K562 (cell line): ENCODE results near the gene LRRC31. TPM values are rescaled to one million over a fixed set of nuclear protein-coding genes. Genes with fewer than 3 reads are reported as not detected.

Experiments used
- ATAC-seq: fragments of 200-7000 bp; cut with Tn5 transposase; 3 replicates; pipeline ENCODE4 v1.9.1; 2020; ENCODE audit warnings: moderate library complexity
- BruUV-seq: library from RNA; stranded (reverse); fragments of 400-500 nt; replicated peaks from 2 replicates; lab custom pipeline; 2021; lab: Mats Ljungman, UMichigan
- CTCF ChIA-PET: fragments of 300-600 bp; formaldehyde crosslinking; extraction: SDS; loops from one replicate; lab custom pipeline; 2021; ENCODE audit warnings: low intra/inter-chr PET ratio; lab: Yijun Ruan, JAX
- POLR2A ChIA-PET: fragments of 300-600, 350-650 bp; sonication (Branson Sonifier 250); formaldehyde crosslinking; extraction: SDS; loops from one replicate; lab custom pipeline; 2021; ENCODE audit warnings: antibody characterized with exemption, inconsistent platforms; lab: Yijun Ruan, JAX
- DNase-seq, 4 experiments: peaks; one replicate each; pipeline versions ENCODE4 v3.0.0 to v3.0.0-alpha.2; 2011 to 2018; ENCODE audit warnings: low spot score in 3 of 4, mixed read lengths in 3 of 4; ENCODE audit errors: extremely low read depth in 1 of 4
- FAIRE-seq: peaks from 2 replicates; lab custom pipeline; 2011; peaks lifted over from hg19 to GRCh38; lab: Jason Lieb, UNC
- H2AFZ ChIP-seq: 2 replicates; pipeline ENCODE4 v1.6.0; 2011; ENCODE audit warnings: low read depth, low read length, control low read depth, inconsistent platforms
- H3K27ac ChIP-seq: fragments of 200-600 bp; 3 replicates; pipeline ENCODE4 v1.8.0; 2011; ENCODE audit warnings: low read depth, mild to moderate bottlenecking, control low read depth, inconsistent platforms, low read length, moderate library complexity, mixed read lengths; ENCODE audit errors: extremely low read depth
- H3K27me3 ChIP-seq, 2 experiments: fragments of 300-600 bp in 1 of 2; 2 replicates in 1 of 2; 3 replicates in 1 of 2; pipeline versions ENCODE4 v1.6.0 to v1.8.0; 2011; ENCODE audit warnings: inconsistent platforms in 2 of 2, low read length in 2 of 2, mild to moderate bottlenecking in 1 of 2, mixed read lengths in 1 of 2, moderate library complexity in 1 of 2; ENCODE audit not compliant: control insufficient read depth in 2 of 2, insufficient read depth in 2 of 2
- H3K36me3 ChIP-seq: fragments of 300-600 bp; 3 replicates; pipeline ENCODE4 v1.8.0; 2011; ENCODE audit warnings: mild to moderate bottlenecking, low read length, inconsistent platforms; ENCODE audit not compliant: control insufficient read depth, insufficient read depth
- H3K4me1 ChIP-seq, 2 experiments: fragments of 200-600 bp in 1 of 2; replicated peaks in 1 of 2; 2 replicates in 1 of 2; 3 replicates in 1 of 2; pipeline versions ENCODE4 v1.5.1 to v1.8.0; 2011; ENCODE audit warnings: inconsistent platforms in 2 of 2, low read length in 2 of 2, mild to moderate bottlenecking in 1 of 2, mixed read lengths in 1 of 2, moderate library complexity in 1 of 2; ENCODE audit not compliant: control insufficient read depth in 2 of 2, insufficient read depth in 2 of 2
- H3K4me2 ChIP-seq: 2 replicates; pipeline ENCODE4 v1.6.1; 2011; ENCODE audit warnings: low read length, control low read depth, inconsistent platforms, mixed read lengths; ENCODE audit not compliant: insufficient read depth
- H3K4me3 ChIP-seq: fragments of 200-600 bp; sonication (generic), shearing (Covaris generic); 2 replicates; pipeline ENCODE4 v1.5.1; 2016; ENCODE audit warnings: control low read depth, inconsistent platforms
- H3K79me2 ChIP-seq: fragments of 200-600 bp; 3 replicates; pipeline ENCODE4 v1.8.0; 2011; ENCODE audit warnings: low read length, inconsistent platforms; ENCODE audit not compliant: control insufficient read depth, insufficient read depth
- H3K9ac ChIP-seq, 2 experiments: 2 replicates each; pipeline versions ENCODE4 v1.6.0 to v1.6.1; 2011; ENCODE audit warnings: low read depth in 2 of 2, low read length in 2 of 2, control low read depth in 1 of 2, inconsistent platforms in 1 of 2, mild to moderate bottlenecking in 1 of 2, mixed read lengths in 1 of 2; ENCODE audit not compliant: insufficient read depth in 1 of 2
- H3K9me1 ChIP-seq: one replicate; pipeline ENCODE4 v1.6.0; 2011; ENCODE audit warnings: inconsistent platforms, mild to moderate bottlenecking, low read length, moderate library complexity; ENCODE audit not compliant: control insufficient read depth, insufficient read depth
- H3K9me3 ChIP-seq: replicated peaks from 2 replicates; pipeline ENCODE4 v1.5.1; 2011; ENCODE audit warnings: low read depth, low read length, inconsistent platforms; ENCODE audit not compliant: control insufficient read depth, insufficient read depth
- H4K20me1 ChIP-seq: replicated peaks from 2 replicates; pipeline ENCODE4 v1.6.1; 2011; ENCODE audit warnings: low read length, inconsistent platforms, mixed read lengths; ENCODE audit not compliant: control insufficient read depth, insufficient read depth
- COPS2 ChIP-seq: fragments of 450-650 bp; conservative IDR thresholded peaks from 2 replicates; pipeline ENCODE4 v1.6.1; 2016; ENCODE audit warnings: mild to moderate bottlenecking, moderate library complexity
- KDM5B ChIP-seq: fragments of 200-600 bp; sonication (generic); IDR thresholded peaks from 2 replicates; pipeline ENCODE4 v1.6.1; 2012; ENCODE audit warnings: low read depth, mild to moderate bottlenecking, moderate library complexity, low read length, control low read depth, inconsistent platforms; ENCODE audit not compliant: insufficient replicate concordance
- LCOR ChIP-seq: sonication (generic); formaldehyde crosslinking; IDR thresholded peaks from 2 replicates; pipeline ENCODE4 v1.8.0; 2022; ENCODE audit warnings: mild to moderate bottlenecking, missing genetic modification reagents
- NR3C1 ChIP-seq: sonication (generic); formaldehyde crosslinking; IDR thresholded peaks from 2 replicates; pipeline ENCODE4 v1.8.1; 2022; ENCODE audit warnings: missing genetic modification reagents
- PHB2 ChIP-seq: fragments of 450-650 bp; IDR thresholded peaks from 2 replicates; pipeline ENCODE4 v1.6.1; 2017; ENCODE audit warnings: low read depth
- TEAD1 ChIP-seq, 2 experiments: fragments of 450-650 bp in 1 of 2; sonication (generic) in 1 of 2; formaldehyde crosslinking; IDR thresholded peaks; 2 replicates each; pipeline versions ENCODE4 v1.4.0 to v1.8.0; 2020 to 2022; ENCODE audit warnings: mild to moderate bottlenecking in 2 of 2, missing genetic modification reagents in 1 of 2
- ZFX ChIP-seq: sonication (generic); formaldehyde crosslinking; IDR thresholded peaks from 2 replicates; pipeline ENCODE4 v1.8.0; 2022; ENCODE audit warnings: mild to moderate bottlenecking, missing genetic modification reagents, moderate library complexity
- ZNF217 ChIP-seq: sonication (generic); formaldehyde crosslinking; IDR thresholded peaks from 2 replicates; pipeline ENCODE4 v1.8.0; 2022; ENCODE audit warnings: mild to moderate bottlenecking, missing genetic modification reagents
- ZNF384 ChIP-seq: IDR thresholded peaks from 2 replicates; pipeline ENCODE4 v1.6.1; 2012; ENCODE audit warnings: low read depth, low read length, improper control_type of control experiment
- WGBS: fragments of 100-300 bp; shearing (Covaris generic); methylation state at CpG from one replicate; pipeline ENCODE4 v1.1.6; 2016; ENCODE audit warnings: low coverage, mixed read lengths; ENCODE audit not compliant: insufficient coverage; ENCODE audit errors: missing lambda C conversion rate; 5-methylcytosine and 5-hydroxymethylcytosine counted together
- in situ Hi-C: fragments of 300-500 bp; cut with MboI; formaldehyde crosslinking; loops from 4 replicates; pipeline ENCODE4 v1.15.0; 2018; ENCODE audit warnings: inconsistent platforms, mixed read lengths
- intact Hi-C: fragments of 100-400 bp; cut with micrococcal nuclease; formaldehyde crosslinking; loops from 2 replicates; pipeline ENCODE4 v1.14.2; 2022
- polyA plus RNA-seq, 8 experiments: library from polyadenylated mRNA; depleted of rRNA in 4 of 8; stranded (reverse) in 5 of 8; unstranded in 3 of 8; fragments of >200 nt; fragmentation: Nextera tagmentation in 2 of 8; fragmentation: Illumina TruSeq in 1 of 8; extraction: Ambion mirVana in 2 of 8; extraction: Trizol in 1 of 8; gene quantifications; 2 replicates each; pipeline versions ENCODE4 v1.2.1 to v1.2.3, GENCODE V29; 2011 to 2014; ENCODE audit warnings: inconsistent platforms in 1 of 8, missing spikeins in 1 of 8
- total RNA-seq, 7 experiments: library from RNA; depleted of rRNA in 6 of 7; stranded (reverse); fragments of >200 nt in 6 of 7; fragmentation: Illumina TruSeq in 2 of 7; extraction: Trizol in 2 of 7; gene quantifications; 2 replicates each; pipeline versions ENCODE4 v1.2.1 to v1.2.3, GENCODE V29; 2011 to 2021; ENCODE audit warnings: low replicate concordance in 1 of 7
- TF ChIP-seq, protein P1 (sequence below): sonication (generic); formaldehyde crosslinking; IDR thresholded peaks from 2 replicates; pipeline ENCODE4 v1.8.1; 2023; ENCODE audit warnings: mild to moderate bottlenecking, missing genetic modification reagents

Gene LRRC31
- total and polyA plus RNA-seq, 9 of the 15 experiments (the other 6 are each of a cell fraction or from before 2014, with no cell fraction given): not detected

DNA sequence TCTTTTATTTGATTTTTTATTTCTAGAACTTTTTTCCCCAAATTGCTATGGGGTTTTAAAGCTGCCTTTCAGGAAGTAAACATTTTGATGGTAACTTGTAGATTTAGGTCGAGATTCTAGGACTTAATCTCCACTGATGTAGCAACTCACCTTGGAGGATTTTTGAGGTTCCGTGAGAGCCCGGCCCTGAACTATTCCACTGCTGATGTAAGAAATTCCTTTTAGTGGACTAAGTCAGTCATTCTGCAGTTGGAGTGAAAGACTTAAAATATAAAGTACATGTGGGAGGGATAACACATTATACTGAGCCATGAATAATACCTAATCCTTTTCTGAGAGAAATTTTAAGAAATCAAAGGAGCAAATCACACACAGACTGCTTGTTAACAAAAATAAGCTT lies 44.4 kb downstream of the LRRC31 start (continued):
- TF ChIP-seq COPS2 (no peak), NR3C1 (CRISPR knock-in tag) (no peak), ZNF384 (no peak), PHB2 (no peak), ZFX (CRISPR knock-in tag) (no peak)

DNA sequence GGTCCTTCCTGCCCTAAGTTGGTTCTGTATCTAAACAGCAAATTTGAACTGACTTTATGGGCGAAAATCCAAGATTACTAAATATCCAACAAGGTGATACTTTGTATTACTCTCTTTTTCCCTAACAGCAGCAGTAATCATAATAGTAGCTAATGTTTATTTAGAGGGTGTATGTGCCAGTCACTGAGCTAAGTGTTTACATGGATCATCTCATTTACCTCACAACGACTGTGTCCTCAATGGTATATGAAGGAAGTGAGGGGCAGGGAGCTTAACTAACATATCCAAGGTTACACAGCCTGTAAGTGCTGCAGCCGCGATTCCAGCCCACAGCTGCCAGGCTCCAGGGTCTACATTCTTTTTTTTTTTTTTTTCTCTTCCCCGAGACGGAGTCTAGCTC lies 46.8 kb downstream of the LRRC31 start:
- ATAC-seq: 0 out of 3 replicates have a peak, but pooled peaks have one; percentile 23
- POLR2A ChIA-PET: no interaction called here

More for the DNA sequence above, 46.8 kb downstream of the LRRC31 start:
- no peak overlapping the region for H3K27ac ChIP-seq
- DNase-seq (no peak), FAIRE-seq (no peak)
- CTCF ChIA-PET: no interaction called here
- peaks cover 4 to 17% of the 10 kb centered on the region in 2 experiments for H3K27me3 ChIP-seq
- H3K79me2 ChIP-seq: no peaks in the 10 kb centered on the region
- no peak overlapping the region for H3K4me3 ChIP-seq
- no peaks in the 10 kb centered on the region for H3K9me3 ChIP-seq
- in situ Hi-C loops: no loop called here
- no TSS peak for BruUV-seq
- TF ChIP-seq TEAD1 (CRISPR knock-in tag; IDR thresholded peaks at IDR 0.05) (no peak), KDM5B (no peak), ZNF217 (CRISPR knock-in tag) (no peak), LCOR (CRISPR knock-in tag) (no peak)
- TF ChIP-seq, protein P1, sequence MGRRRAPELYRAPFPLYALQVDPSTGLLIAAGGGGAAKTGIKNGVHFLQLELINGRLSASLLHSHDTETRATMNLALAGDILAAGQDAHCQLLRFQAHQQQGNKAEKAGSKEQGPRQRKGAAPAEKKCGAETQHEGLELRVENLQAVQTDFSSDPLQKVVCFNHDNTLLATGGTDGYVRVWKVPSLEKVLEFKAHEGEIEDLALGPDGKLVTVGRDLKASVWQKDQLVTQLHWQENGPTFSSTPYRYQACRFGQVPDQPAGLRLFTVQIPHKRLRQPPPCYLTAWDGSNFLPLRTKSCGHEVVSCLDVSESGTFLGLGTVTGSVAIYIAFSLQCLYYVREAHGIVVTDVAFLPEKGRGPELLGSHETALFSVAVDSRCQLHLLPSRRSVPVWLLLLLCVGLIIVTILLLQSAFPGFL (CRISPR knock-in tag): no peak
- no peak overlapping the region for H3K4me2 ChIP-seq
- intact Hi-C loops: no loop called here
- H3K4me1 ChIP-seq: peaks cover 0 to 5% of the 10 kb centered on the region in 2 experiments; a peak in 2 of 5 replicates
- H4K20me1 ChIP-seq: no peaks in the 10 kb centered on the region
- H3K9ac ChIP-seq: no peak overlapping the region
- H3K36me3 ChIP-seq: no peaks in the 10 kb centered on the region
- H2AFZ ChIP-seq: 0 out of 2 replicates have a peak overlapping the region, but pooled peaks have one; percentile 26
- H3K9me1 ChIP-seq: no peaks in the 10 kb centered on the region
- 7% methylated on average over 4 of the region's 6 CpGs for WGBS
